SK-N-SH treated with all-trans-retinoic acid at 6 μM for 48 hours (cell line): Measurements from ENCODE around the gene GTF2A2.

Experiments
- OSR1 ChIP-seq: fragments of 250-450 bp; sonication (Bioruptor Pico); IDR thresholded peaks from 2 replicates; pipeline ENCODE4 v1.8.0; 2022; ENCODE audit warnings: moderate library complexity, mild to moderate bottlenecking, inconsistent platforms
- RARB ChIP-seq: fragments of 250-450 bp; sonication (Bioruptor Pico); IDR thresholded peaks from 2 replicates; pipeline ENCODE4 v1.8.0; 2021; ENCODE audit warnings: mild to moderate bottlenecking, moderate library complexity
- TCF4 ChIP-seq: fragments of 250-450 bp; sonication (Bioruptor Pico); IDR thresholded peaks from 2 replicates; pipeline ENCODE4 v1.8.0; 2021; ENCODE audit warnings: mild to moderate bottlenecking, moderate library complexity, borderline replicate concordance
- TOX ChIP-seq: fragments of 250-450 bp; sonication (Bioruptor Pico); IDR thresholded peaks from 2 replicates; pipeline ENCODE4 v1.8.0; 2021; ENCODE audit warnings: mild to moderate bottlenecking, moderate library complexity, borderline replicate concordance
- ZFP3 ChIP-seq: fragments of 250-450 bp; sonication (Bioruptor Pico); IDR thresholded peaks from 2 replicates; pipeline ENCODE4 v1.5.0; 2020; ENCODE audit warnings: mild to moderate bottlenecking, moderate library complexity
- ZNF8 ChIP-seq: fragments of 450-650 bp; formaldehyde crosslinking; IDR thresholded peaks from 2 replicates; pipeline ENCODE4 v1.5.0; 2020; ENCODE audit warnings: mild to moderate bottlenecking, moderate library complexity
- TF ChIP-seq, protein P1 (sequence below): fragments of 250-450 bp; sonication (Bioruptor Pico); IDR thresholded peaks from 2 replicates; pipeline ENCODE4 v1.5.0; 2020; ENCODE audit warnings: mild to moderate bottlenecking, moderate library complexity
- TF ChIP-seq, protein P2 (sequence below): fragments of 250-450 bp; sonication (Bioruptor Pico); IDR thresholded peaks from 2 replicates; pipeline ENCODE4 v1.8.0; 2020; ENCODE audit warnings: mild to moderate bottlenecking, moderate library complexity, borderline replicate concordance

DNA sequence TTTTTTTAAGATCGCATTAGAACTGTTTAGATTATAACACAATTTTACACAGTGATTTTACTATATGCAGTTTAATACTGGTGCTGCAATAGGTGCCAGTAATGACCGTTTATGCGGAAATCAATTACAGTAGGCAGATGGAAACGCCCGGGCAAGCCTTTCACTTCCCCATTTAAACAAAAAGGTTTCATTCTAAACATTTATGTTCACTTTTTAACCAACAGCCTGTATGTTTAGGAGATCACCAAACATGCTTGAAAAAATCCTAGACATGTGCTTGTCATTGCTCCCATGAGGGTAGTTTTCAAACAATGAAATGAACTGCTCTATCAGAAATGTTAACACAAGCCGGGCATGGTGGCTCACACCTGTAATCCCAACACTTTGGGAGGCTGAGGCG, 29.1 kb upstream of the GTF2A2 start:
- TF ChIP-seq, protein P1, sequence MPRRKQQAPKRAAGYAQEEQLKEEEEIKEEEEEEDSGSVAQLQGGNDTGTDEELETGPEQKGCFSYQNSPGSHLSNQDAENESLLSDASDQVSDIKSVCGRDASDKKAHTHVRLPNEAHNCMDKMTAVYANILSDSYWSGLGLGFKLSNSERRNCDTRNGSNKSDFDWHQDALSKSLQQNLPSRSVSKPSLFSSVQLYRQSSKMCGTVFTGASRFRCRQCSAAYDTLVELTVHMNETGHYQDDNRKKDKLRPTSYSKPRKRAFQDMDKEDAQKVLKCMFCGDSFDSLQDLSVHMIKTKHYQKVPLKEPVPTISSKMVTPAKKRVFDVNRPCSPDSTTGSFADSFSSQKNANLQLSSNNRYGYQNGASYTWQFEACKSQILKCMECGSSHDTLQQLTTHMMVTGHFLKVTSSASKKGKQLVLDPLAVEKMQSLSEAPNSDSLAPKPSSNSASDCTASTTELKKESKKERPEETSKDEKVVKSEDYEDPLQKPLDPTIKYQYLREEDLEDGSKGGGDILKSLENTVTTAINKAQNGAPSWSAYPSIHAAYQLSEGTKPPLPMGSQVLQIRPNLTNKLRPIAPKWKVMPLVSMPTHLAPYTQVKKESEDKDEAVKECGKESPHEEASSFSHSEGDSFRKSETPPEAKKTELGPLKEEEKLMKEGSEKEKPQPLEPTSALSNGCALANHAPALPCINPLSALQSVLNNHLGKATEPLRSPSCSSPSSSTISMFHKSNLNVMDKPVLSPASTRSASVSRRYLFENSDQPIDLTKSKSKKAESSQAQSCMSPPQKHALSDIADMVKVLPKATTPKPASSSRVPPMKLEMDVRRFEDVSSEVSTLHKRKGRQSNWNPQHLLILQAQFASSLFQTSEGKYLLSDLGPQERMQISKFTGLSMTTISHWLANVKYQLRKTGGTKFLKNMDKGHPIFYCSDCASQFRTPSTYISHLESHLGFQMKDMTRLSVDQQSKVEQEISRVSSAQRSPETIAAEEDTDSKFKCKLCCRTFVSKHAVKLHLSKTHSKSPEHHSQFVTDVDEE: no peak
- TF ChIP-seq ZFP3 (CRISPR knock-in tag) (no peak), OSR1 (CRISPR knock-in tag) (no peak), TOX (CRISPR knock-in tag) (no peak), TCF4 (CRISPR knock-in tag) (no peak), ZNF8 (CRISPR knock-in tag) (no peak), RARB (CRISPR knock-in tag) (no peak)
- TF ChIP-seq, protein P2, sequence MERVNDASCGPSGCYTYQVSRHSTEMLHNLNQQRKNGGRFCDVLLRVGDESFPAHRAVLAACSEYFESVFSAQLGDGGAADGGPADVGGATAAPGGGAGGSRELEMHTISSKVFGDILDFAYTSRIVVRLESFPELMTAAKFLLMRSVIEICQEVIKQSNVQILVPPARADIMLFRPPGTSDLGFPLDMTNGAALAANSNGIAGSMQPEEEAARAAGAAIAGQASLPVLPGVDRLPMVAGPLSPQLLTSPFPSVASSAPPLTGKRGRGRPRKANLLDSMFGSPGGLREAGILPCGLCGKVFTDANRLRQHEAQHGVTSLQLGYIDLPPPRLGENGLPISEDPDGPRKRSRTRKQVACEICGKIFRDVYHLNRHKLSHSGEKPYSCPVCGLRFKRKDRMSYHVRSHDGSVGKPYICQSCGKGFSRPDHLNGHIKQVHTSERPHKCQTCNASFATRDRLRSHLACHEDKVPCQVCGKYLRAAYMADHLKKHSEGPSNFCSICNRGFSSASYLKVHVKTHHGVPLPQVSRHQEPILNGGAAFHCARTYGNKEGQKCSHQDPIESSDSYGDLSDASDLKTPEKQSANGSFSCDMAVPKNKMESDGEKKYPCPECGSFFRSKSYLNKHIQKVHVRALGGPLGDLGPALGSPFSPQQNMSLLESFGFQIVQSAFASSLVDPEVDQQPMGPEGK (CRISPR knock-in tag): no peak
